GM23338 (cell line): Measurements from ENCODE around the gene GLYATL2.

Experiments
- CREB1 ChIP-seq: fragments of 250-450 bp; sonication (Bioruptor Pico); IDR thresholded peaks from 2 replicates; pipeline ENCODE4 v1.5.0; 2020; ENCODE audit warnings: low read depth, mild to moderate bottlenecking, moderate library complexity
- EZH2 ChIP-seq: fragments of 200-600 bp; sonication (generic); IDR thresholded peaks from one replicate; pipeline ENCODE4 v1.8.0; 2017; ENCODE audit warnings: antibody characterized with exemption, mild to moderate bottlenecking, low read depth; ENCODE audit not compliant: unreplicated experiment
- EZH2phosphoT487 ChIP-seq: fragments of 200-600 bp; sonication (generic); IDR thresholded peaks from one replicate; pipeline ENCODE4 v1.8.1; 2018; ENCODE audit warnings: antibody characterized with exemption; ENCODE audit not compliant: unreplicated experiment
- JUNB ChIP-seq: IDR thresholded peaks from one replicate; pipeline ENCODE4 v1.6.1; 2016; ENCODE audit warnings: antibody characterized with exemption; ENCODE audit not compliant: unreplicated experiment
- NANOG ChIP-seq: IDR thresholded peaks from 2 replicates; pipeline ENCODE4 v1.6.1; 2016; ENCODE audit warnings: antibody characterized with exemption, borderline replicate concordance
- POLR2AphosphoS5 ChIP-seq: IDR thresholded peaks from 2 replicates; pipeline ENCODE4 v1.6.1; 2016; ENCODE audit warnings: antibody characterized with exemption, low read depth
- STAT1 ChIP-seq: IDR thresholded peaks from one replicate; pipeline ENCODE4 v1.6.1; 2016; ENCODE audit warnings: antibody characterized with exemption; ENCODE audit not compliant: unreplicated experiment
- ZNF114 ChIP-seq: fragments of 250-450 bp; sonication (Bioruptor Pico); IDR thresholded peaks from 2 replicates; pipeline ENCODE4 v1.5.0; 2020; ENCODE audit warnings: mild to moderate bottlenecking, moderate library complexity
- TF ChIP-seq, protein P1 (sequence below), 2 experiments: fragments of 200-600 bp in 1 of 2; sonication (generic) in 1 of 2; conservative IDR thresholded peaks; 2 replicates each; pipeline versions ENCODE4 v1.5.1 to v1.6.1; 2016 to 2017; ENCODE audit warnings: antibody characterized with exemption in 2 of 2, low read depth in 2 of 2, mild to moderate bottlenecking in 2 of 2, moderate library complexity in 1 of 2
- TF ChIP-seq, protein P2 (sequence below): IDR thresholded peaks from 2 replicates; pipeline ENCODE4 v1.6.1; 2016; ENCODE audit warnings: antibody characterized with exemption
- TF ChIP-seq, protein P3 (sequence below): IDR thresholded peaks from one replicate; pipeline ENCODE4 v1.6.1; 2018; ENCODE audit warnings: antibody characterized with exemption; ENCODE audit not compliant: unreplicated experiment
- TF ChIP-seq, protein P4 (sequence below): fragments of 250-450 bp; sonication (Bioruptor Pico); IDR thresholded peaks from 2 replicates; pipeline ENCODE4 v1.5.0; 2020; ENCODE audit warnings: mild to moderate bottlenecking, moderate library complexity

DNA sequence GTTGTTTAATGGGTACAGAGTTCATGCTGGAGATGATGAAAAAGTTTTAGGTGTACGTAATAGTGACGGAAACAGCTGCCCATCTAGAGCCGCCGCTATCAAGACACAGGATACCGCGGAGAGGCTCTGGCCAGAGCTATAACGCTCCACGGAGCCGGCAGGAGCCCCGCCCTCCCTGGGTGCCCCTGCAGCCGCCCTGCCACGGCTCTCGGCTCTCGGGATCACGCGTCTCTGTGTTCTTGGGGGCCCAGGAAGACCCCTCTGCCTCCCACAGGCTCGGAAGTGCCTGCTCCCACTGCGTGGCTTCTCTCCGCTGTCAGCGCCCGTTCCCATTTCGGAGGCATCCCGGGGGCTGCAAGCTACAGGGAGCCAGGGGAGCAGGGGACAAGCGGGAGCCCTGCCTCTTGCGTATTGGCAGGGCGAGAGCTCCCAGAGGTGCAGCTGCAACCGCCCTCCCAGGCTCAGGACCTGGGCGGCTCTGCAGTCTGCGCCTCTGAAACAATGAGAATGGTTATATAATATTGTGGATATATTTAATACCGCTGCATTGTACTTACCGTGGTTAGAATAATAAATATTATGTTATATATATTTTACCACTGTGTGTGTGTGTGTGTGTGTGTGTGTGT is 13.7 kb downstream of the GLYATL2 start:
- TF ChIP-seq, protein P1, sequence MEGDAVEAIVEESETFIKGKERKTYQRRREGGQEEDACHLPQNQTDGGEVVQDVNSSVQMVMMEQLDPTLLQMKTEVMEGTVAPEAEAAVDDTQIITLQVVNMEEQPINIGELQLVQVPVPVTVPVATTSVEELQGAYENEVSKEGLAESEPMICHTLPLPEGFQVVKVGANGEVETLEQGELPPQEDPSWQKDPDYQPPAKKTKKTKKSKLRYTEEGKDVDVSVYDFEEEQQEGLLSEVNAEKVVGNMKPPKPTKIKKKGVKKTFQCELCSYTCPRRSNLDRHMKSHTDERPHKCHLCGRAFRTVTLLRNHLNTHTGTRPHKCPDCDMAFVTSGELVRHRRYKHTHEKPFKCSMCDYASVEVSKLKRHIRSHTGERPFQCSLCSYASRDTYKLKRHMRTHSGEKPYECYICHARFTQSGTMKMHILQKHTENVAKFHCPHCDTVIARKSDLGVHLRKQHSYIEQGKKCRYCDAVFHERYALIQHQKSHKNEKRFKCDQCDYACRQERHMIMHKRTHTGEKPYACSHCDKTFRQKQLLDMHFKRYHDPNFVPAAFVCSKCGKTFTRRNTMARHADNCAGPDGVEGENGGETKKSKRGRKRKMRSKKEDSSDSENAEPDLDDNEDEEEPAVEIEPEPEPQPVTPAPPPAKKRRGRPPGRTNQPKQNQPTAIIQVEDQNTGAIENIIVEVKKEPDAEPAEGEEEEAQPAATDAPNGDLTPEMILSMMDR (conservative IDR thresholded peaks at IDR 0.05; ENCODE audit: low read depth in 2 of 2), result no peak
- no peak for TF ChIP-seq POLR2AphosphoS5
- no peak for TF ChIP-seq EZH2phosphoT487
- no peak for TF ChIP-seq JUNB
- TF ChIP-seq, protein P2, sequence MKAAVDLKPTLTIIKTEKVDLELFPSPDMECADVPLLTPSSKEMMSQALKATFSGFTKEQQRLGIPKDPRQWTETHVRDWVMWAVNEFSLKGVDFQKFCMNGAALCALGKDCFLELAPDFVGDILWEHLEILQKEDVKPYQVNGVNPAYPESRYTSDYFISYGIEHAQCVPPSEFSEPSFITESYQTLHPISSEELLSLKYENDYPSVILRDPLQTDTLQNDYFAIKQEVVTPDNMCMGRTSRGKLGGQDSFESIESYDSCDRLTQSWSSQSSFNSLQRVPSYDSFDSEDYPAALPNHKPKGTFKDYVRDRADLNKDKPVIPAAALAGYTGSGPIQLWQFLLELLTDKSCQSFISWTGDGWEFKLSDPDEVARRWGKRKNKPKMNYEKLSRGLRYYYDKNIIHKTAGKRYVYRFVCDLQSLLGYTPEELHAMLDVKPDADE, result no peak
- TF ChIP-seq, protein P3, sequence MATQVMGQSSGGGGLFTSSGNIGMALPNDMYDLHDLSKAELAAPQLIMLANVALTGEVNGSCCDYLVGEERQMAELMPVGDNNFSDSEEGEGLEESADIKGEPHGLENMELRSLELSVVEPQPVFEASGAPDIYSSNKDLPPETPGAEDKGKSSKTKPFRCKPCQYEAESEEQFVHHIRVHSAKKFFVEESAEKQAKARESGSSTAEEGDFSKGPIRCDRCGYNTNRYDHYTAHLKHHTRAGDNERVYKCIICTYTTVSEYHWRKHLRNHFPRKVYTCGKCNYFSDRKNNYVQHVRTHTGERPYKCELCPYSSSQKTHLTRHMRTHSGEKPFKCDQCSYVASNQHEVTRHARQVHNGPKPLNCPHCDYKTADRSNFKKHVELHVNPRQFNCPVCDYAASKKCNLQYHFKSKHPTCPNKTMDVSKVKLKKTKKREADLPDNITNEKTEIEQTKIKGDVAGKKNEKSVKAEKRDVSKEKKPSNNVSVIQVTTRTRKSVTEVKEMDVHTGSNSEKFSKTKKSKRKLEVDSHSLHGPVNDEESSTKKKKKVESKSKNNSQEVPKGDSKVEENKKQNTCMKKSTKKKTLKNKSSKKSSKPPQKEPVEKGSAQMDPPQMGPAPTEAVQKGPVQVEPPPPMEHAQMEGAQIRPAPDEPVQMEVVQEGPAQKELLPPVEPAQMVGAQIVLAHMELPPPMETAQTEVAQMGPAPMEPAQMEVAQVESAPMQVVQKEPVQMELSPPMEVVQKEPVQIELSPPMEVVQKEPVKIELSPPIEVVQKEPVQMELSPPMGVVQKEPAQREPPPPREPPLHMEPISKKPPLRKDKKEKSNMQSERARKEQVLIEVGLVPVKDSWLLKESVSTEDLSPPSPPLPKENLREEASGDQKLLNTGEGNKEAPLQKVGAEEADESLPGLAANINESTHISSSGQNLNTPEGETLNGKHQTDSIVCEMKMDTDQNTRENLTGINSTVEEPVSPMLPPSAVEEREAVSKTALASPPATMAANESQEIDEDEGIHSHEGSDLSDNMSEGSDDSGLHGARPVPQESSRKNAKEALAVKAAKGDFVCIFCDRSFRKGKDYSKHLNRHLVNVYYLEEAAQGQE, result no peak
- TF ChIP-seq CREB1, result no peak
- TF ChIP-seq EZH2, result no peak
- TF ChIP-seq STAT1, result no peak
- TF ChIP-seq ZNF114, result no peak
- no peak for TF ChIP-seq NANOG
- TF ChIP-seq, protein P4, sequence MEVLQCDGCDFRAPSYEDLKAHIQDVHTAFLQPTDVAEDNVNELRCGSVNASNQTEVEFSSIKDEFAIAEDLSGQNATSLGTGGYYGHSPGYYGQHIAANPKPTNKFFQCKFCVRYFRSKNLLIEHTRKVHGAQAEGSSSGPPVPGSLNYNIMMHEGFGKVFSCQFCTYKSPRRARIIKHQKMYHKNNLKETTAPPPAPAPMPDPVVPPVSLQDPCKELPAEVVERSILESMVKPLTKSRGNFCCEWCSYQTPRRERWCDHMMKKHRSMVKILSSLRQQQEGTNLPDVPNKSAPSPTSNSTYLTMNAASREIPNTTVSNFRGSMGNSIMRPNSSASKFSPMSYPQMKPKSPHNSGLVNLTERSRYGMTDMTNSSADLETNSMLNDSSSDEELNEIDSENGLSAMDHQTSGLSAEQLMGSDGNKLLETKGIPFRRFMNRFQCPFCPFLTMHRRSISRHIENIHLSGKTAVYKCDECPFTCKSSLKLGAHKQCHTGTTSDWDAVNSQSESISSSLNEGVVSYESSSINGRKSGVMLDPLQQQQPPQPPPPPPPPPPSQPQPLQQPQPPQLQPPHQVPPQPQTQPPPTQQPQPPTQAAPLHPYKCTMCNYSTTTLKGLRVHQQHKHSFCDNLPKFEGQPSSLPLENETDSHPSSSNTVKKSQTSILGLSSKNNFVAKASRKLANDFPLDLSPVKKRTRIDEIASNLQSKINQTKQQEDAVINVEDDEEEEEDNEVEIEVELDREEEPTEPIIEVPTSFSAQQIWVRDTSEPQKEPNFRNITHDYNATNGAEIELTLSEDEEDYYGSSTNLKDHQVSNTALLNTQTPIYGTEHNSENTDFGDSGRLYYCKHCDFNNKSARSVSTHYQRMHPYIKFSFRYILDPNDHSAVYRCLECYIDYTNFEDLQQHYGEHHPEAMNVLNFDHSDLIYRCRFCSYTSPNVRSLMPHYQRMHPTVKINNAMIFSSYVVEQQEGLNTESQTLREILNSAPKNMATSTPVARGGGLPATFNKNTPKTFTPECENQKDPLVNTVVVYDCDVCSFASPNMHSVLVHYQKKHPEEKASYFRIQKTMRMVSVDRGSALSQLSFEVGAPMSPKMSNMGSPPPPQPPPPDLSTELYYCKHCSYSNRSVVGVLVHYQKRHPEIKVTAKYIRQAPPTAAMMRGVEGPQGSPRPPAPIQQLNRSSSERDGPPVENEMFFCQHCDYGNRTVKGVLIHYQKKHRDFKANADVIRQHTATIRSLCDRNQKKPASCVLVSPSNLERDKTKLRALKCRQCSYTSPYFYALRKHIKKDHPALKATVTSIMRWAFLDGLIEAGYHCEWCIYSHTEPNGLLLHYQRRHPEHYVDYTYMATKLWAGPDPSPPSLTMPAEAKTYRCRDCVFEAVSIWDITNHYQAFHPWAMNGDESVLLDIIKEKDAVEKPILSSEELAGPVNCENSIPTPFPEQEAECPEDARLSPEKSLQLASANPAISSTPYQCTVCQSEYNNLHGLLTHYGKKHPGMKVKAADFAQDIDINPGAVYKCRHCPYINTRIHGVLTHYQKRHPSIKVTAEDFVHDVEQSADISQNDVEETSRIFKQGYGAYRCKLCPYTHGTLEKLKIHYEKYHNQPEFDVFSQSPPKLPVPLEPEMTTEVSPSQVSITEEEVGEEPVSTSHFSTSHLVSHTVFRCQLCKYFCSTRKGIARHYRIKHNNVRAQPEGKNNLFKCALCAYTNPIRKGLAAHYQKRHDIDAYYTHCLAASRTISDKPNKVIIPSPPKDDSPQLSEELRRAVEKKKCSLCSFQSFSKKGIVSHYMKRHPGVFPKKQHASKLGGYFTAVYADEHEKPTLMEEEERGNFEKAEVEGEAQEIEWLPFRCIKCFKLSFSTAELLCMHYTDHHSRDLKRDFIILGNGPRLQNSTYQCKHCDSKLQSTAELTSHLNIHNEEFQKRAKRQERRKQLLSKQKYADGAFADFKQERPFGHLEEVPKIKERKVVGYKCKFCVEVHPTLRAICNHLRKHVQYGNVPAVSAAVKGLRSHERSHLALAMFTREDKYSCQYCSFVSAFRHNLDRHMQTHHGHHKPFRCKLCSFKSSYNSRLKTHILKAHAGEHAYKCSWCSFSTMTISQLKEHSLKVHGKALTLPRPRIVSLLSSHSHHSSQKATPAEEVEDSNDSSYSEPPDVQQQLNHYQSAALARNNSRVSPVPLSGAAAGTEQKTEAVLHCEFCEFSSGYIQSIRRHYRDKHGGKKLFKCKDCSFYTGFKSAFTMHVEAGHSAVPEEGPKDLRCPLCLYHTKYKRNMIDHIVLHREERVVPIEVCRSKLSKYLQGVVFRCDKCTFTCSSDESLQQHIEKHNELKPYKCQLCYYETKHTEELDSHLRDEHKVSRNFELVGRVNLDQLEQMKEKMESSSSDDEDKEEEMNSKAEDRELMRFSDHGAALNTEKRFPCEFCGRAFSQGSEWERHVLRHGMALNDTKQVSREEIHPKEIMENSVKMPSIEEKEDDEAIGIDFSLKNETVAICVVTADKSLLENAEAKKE (CRISPR knock-in tag), result no peak
